ENCODE results near the gene TCF4. TPM values are rescaled to one million over a fixed set of nuclear protein-coding genes. Genes with fewer than 3 reads are reported as not detected.

Gene TCF4
- total and polyA plus RNA-seq, 7 donors = 3.5 to 149 (median 106) TPM

GRCh38 chr18:55605733-55606338 is 17.8 kb upstream of the TCF4 start:
- H3K36me3 ChIP-seq = no peaks in the 10 kb centered on the region
- intact Hi-C loops (cut with DNase I) = no loop called here

DNA sequence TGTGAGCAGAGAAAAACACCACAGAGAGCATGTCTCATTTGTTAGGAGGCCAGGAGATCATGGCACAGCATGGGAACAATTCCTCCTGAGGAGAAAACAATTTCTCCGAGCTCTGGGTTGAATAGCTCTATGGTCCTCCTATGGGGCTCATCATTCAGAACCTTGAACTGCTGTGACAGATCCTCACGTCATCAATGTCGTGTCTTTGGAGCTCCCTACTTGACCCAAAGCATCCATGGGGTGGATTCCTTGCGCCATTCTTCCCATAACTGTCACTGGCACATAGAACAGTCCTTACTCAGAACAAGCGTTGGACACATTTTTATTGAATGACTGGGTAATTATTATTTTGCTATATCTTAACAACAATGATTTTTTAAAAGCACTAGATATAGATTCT is 15.8 kb upstream of the TCF4 start:
- intact Hi-C loops (cut with DNase I) = no loop called here

More at GRCh38 chr18:55605733-55606338, 17.8 kb upstream of the TCF4 start:
- Histone ChIP-seq H3K27ac (no peak overlapping the region), H3K4me3 (no peak overlapping the region), H3K4me1 (no peaks in the 10 kb centered on the region), H3K9me3 (no peaks in the 10 kb centered on the region), H3K27me3 (no peaks in the 10 kb centered on the region)
- WGBS, 2 donors = 71 to 78% methylated on average over 7 of the region's 7 CpGs
- TF ChIP-seq CTCF (IDR thresholded peaks at IDR 0.05) (no peak), POLR2A (IDR thresholded peaks at IDR 0.05) (no peak)
- no peak for DNase-seq

GRCh38 chr18:55593888-55594287 is 5.9 kb upstream of the TCF4 start:
- no peak for DNase-seq
- no peaks in the 10 kb centered on the region for H3K36me3 ChIP-seq
- no peak for TF ChIP-seq CTCF (IDR thresholded peaks at IDR 0.05)
- no peak for TF ChIP-seq EP300 (IDR thresholded peaks at IDR 0.05)
- TF ChIP-seq POLR2A (IDR thresholded peaks at IDR 0.05) = no peak
- no peak for TF ChIP-seq POLR2AphosphoS5 (IDR thresholded peaks at IDR 0.05)
- no peak overlapping the region for H3K27ac ChIP-seq
- WGBS, 2 donors = 84 to 92% methylated on average over 2 of the region's 2 CpGs
- H3K9me3 ChIP-seq = no peaks in the 10 kb centered on the region
- intact Hi-C loops (cut with DNase I) = loop anchor here (5.0 kb wide), 1 partner anchor 188 kb away; no protein-coding TSS in a partner anchor
- no peaks in the 10 kb centered on the region for H3K27me3 ChIP-seq
- no peak overlapping the region for H3K4me3 ChIP-seq
- H3K4me1 ChIP-seq = no peaks in the 10 kb centered on the region

More for the DNA sequence above, 15.8 kb upstream of the TCF4 start:
- no peak for DNase-seq
- WGBS, 2 donors = 87 to 89% methylated on average over 5 of the region's 5 CpGs
- Histone ChIP-seq H3K36me3 (no peaks in the 10 kb centered on the region), H3K4me3 (no peak overlapping the region), H3K4me1 (no peaks in the 10 kb centered on the region), H3K9me3 (no peaks in the 10 kb centered on the region), H3K27ac (no peak overlapping the region), H3K27me3 (no peaks in the 10 kb centered on the region)
- TF ChIP-seq POLR2AphosphoS5 (IDR thresholded peaks at IDR 0.05) (no peak), CTCF (IDR thresholded peaks at IDR 0.05) (no peak), POLR2A (IDR thresholded peaks at IDR 0.05) (no peak), EP300 (IDR thresholded peaks at IDR 0.05) (no peak)

- no peak for DNase-seq
- Histone ChIP-seq H3K27me3 (no peaks in the 10 kb centered on the region), H3K4me1 (no peaks in the 10 kb centered on the region), H3K36me3 (no peaks in the 10 kb centered on the region), H3K4me3 (no peak overlapping the region), H3K9me3 (no peaks in the 10 kb centered on the region), H3K27ac (no peak overlapping the region)
- WGBS, 2 donors = 72 to 74% methylated on average over 4 of the region's 4 CpGs
- TF ChIP-seq EP300 (IDR thresholded peaks at IDR 0.05) (no peak), CTCF (IDR thresholded peaks at IDR 0.05) (no peak), POLR2A (IDR thresholded peaks at IDR 0.05) (no peak), POLR2AphosphoS5 (IDR thresholded peaks at IDR 0.05) (no peak)
- intact Hi-C loops (cut with DNase I) = loop anchor here (5.0 kb wide), 1 partner anchor 190 kb away; no protein-coding TSS in a partner anchor
Observed at GRCh38 chr18:55592572-55592971, 4.6 kb upstream of the TCF4 start.

DNA sequence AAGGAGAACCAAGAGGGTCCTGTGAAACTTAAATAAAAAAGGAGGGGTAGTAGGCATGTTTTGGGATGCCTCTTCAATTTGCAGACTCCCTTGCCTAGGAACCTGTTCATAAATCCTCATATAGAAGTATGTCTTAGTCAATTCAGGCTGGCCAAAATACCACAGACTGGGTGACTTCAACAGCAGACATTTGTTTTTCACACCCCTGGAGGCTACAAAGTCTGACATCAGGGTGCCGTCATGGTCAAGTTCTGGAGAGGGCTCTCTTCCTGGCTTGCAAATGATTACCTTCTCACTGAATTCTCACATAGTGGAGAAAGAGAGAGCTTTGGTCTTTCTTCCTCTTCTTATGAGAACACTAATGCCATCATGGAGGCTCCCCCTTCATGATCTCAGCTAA is 4.1 kb upstream of the TCF4 start:
- Histone ChIP-seq H3K27ac (no peak overlapping the region), H3K9me3 (no peaks in the 10 kb centered on the region), H3K36me3 (no peaks in the 10 kb centered on the region), H3K4me3 (no peak overlapping the region), H3K4me1 (no peaks in the 10 kb centered on the region), H3K27me3 (no peaks in the 10 kb centered on the region)
- intact Hi-C loops (cut with DNase I) = loop anchor here (5.0 kb wide), 1 partner anchor 190 kb away; no protein-coding TSS in a partner anchor
- TF ChIP-seq CTCF (IDR thresholded peaks at IDR 0.05) (no peak), POLR2A (IDR thresholded peaks at IDR 0.05) (no peak), EP300 (IDR thresholded peaks at IDR 0.05) (no peak), POLR2AphosphoS5 (IDR thresholded peaks at IDR 0.05) (no peak)
- WGBS, 2 donors = 86 to 90% methylated on average over 1 of the region's 1 CpG
- DNase-seq = no peak

Measured in sigmoid colon (tissue), 7 donors.